COLO668 (cell line): ENCODE results near the gene LGALS9B.
"Not testable (repeated sequence)": the region's sequence is repeated elsewhere in the genome, so short reads cannot be mapped to it uniquely, and the experiment has no call there.

Source experiments
- DNase-seq: peaks from one replicate; lab custom pipeline; 2025; ENCODE audit not compliant: unreplicated experiment; lab: John Stamatoyannopoulos, UW

LGALS9B gene

DNA sequence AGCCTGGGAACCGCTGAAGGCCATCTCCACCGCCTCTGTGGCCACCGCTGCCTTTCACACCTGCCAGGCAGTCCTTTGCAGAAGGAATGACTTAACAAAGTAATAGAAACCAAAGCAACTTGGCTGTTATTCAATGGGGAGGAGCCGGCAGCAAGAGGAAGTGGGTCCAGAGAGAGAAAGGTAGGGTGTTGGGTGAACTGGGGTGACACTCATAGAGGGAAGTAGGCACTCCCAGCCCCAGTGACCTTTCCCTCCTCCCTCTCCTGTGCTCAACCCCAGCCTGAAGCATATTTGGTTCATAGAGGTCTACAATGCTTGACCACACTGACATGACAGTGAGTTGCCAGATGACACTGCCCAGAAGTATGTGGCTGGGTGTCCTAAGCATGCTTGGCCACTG, at the start of gene LGALS9B:
Gene LGALS9B, minus strand, starts transcription at position 93 of the 400 bp plus-strand sequence. Its CDS starts 69 bp downstream, at position 24.
- DNase-seq = not testable (repeated sequence)

DNA sequence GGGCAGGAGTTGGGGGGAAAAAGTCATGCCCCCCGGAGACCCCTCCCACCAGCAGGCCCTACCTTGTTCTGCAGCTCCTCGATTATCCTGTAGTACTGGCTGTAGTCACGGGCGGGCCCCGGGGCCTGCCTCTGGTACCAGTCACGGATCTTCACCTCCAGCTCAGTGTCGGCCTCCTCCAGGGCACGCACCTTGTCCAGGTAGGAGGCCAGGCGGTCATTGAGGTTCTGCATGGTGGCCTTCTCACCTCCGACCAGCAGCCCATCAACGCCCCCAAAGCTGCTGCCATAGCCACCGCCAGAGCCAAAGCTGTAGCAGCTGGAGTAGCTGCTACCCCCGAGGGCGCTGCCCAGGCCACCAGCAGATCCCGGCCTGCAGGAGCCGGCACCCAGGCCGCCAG, 49.6 kb upstream of the LGALS9B start:
- DNase-seq = not testable (repeated sequence)

GRCh38 chr17:20515099-20515498, 47.8 kb upstream of the LGALS9B start:
- DNase-seq = not testable (repeated sequence)

GRCh38 chr17:20513539-20513938, 46.2 kb upstream of the LGALS9B start:
- DNase-seq = not testable (repeated sequence)

DNA sequence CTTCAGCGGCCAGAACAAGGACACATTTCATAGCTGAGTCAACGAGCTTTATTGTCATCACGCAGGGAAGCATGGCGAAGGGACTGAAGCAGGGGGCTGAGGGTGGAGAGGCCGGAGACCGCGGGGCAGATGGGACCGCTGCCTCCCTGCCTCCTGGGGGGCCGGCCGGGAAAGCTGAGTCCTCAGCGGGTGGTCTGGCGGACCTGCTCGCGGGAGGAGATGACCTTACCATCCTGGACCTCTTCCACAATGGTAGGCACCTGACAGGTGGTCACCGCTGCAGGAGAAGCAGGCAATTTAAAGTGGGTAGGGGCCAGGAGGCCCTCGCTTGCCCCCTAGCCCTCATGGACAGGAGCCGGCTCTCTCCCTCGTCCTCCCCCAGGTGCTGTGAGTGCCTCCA, 45.0 kb upstream of the LGALS9B start:
- not testable (repeated sequence) for DNase-seq

DNA sequence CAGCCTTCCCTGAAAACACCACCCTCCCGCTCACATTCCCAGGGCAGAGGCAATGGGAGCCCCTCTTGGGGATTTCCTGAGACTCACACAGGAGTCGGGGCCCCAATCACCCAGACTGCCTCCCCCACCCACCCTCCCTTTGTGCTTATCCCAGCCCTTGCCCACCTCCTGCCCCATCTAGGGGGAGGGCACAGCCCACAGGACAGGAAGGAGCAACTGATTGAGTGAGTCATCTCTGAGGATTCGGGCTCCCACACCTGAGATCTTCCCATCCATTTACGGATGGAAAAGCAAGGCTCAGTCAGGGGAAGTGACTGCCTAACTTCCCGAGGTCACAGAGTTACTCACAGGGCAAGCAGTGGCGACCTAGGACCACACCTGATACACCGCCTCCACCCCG, 44.4 kb upstream of the LGALS9B start:
- not testable (repeated sequence) for DNase-seq

- not testable (repeated sequence) for DNase-seq
These were observed 38.0 kb upstream of the LGALS9B start for GRCh38 chr17:20505333-20505732.

DNA sequence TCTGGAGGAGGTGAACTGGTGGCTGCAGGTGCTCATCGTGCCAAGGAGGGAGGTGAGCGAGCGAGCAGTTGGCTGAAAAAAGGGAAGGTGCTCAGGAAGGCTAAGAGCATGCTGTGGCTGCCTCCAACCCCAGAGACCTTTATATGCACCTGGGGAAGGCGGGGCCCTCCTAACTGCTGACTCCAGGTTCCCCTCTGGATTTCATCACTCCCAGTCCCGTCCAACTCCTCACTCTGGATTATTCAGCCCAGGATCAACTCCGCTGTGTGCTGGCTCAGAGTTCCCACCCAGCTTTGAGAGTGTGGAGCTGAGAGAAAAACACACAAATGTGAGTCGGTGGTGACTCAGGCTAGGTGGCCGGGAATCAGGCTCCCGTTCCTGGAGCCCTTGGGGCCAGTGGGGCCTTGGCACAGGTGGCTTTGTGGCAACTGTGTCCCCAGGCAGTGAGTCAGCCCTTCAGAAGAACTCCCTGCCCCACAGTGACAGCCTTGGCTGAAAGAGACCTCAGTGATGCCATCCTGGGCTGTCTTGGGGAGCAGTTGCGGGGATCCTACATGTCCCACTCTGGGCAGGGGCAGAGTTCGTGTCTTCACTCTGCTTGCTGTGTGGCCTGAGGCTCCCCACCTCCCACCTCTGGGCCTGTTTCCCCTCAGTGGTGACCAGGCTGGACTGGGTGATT, 37.2 kb upstream of the LGALS9B start:
- not testable (repeated sequence) for DNase-seq

DNA sequence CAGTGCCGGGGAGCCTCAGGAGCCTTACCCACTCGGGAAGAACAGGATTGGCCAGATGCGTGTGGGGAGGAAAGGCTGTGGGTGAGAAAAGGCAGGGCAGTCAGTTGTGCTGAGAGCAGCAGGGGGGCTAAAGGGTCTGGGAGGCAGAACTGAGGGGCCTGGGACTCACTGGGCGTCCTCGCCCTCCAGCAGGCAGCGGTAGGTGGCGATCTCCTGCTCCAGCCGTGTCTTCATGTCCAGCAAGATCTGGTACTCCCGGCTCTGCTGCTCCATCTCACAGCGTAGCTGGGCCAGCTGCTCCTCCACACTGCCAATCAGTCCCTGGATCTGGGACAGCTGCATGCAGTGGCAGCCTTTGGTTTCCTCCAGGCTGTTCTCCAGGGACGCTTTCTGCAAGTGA, 34.6 kb upstream of the LGALS9B start:
- DNase-seq = not testable (repeated sequence)

GRCh38 chr17:20500346-20500745, 33.0 kb upstream of the LGALS9B start:
- not testable (repeated sequence) for DNase-seq

DNA sequence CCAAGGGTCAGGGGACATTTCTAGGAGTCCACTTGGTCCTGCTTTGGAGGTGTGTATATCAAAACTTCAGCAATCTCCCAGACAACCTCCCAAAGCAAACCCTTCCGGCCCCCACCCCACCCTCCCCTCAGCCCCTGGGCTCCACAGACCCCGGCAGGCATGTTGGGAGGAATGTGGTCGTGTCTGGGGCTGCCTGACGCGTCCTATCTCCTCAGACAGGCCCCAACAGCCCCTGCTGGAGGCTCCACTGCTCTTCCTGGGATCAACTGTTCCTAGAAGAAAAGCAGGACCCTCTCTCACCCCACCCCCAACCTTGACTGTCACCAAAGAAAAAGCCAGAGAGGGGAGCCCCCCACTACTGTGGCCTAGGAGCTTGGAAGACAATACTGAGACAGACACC, 28.1 kb upstream of the LGALS9B start:
- DNase-seq = not testable (repeated sequence)

- not testable (repeated sequence) for DNase-seq
These were observed 27.4 kb upstream of the LGALS9B start for GRCh38 chr17:20494735-20495134.

- not testable (repeated sequence) for DNase-seq
These were observed 26.8 kb upstream of the LGALS9B start for GRCh38 chr17:20494147-20494546.

DNA sequence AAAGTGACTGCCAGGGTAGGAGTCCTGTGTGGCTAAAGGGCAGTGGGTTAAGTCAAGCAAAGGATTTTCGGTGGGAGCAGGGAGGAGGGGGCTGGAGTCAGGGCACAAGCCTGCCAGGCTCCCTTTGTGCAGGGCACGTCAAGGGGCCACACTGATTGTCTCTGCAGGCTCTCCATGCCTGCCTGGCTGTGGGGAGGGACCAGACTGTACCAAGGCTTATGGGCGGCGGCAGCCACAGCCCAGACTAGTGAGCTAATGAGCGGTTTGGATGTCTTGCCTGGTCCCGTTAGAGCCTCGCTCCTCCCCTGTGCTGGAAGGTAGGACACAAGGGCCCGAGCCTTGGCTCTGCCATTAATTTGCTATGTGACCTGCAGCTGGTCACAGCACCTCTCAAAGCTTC, 25.6 kb upstream of the LGALS9B start:
- DNase-seq = not testable (repeated sequence)

DNA sequence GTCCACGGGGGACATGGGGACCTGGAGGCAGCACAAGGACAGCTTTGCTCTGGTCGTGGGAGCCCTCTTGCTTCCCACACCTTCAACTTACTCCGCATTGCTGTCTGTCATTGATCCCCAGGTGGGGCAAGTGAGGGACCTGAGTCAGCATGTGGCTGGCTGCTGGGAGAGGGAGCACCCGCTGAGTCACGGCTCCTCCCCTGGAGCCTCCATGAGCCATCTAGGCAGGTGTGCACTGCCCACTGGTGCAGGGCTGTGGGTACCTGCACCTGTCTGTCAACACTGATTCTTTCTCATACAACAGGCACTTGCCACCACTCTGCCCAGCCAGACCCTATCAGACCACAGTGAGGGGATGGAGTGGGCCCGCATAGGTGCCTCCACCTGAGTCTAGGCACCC, 24.8 kb upstream of the LGALS9B start:
- DNase-seq = not testable (repeated sequence)

DNA sequence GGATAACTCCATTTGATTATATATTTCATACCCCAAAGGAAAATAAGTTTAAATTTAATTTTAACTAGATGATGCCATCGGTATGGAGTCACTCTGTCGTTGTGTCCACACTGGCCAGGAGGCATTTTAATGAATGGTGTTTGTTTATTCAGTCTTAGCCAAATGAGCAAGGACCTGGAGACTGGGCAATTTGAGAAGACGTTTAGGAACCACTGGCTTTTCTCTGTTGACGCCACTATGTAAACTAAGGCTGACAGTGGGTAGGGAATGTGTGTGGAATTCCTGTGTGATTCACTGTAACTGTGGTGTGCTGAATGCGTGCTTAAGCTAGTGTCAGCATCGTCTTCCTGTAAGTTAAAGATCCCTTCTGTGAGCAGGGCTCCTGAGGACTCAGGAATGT, 17.6 kb upstream of the LGALS9B start:
- DNase-seq = not testable (repeated sequence)

- DNase-seq = not testable (repeated sequence)
These were observed 12.7 kb upstream of the LGALS9B start for GRCh38 chr17:20479889-20480591.

GRCh38 chr17:20477398-20478071, 10.2 kb upstream of the LGALS9B start:
- not testable (repeated sequence) for DNase-seq

GRCh38 chr17:20475137-20475831, 7.9 kb upstream of the LGALS9B start:
- not testable (repeated sequence) for DNase-seq

- not testable (repeated sequence) for DNase-seq
These were observed 6.7 kb upstream of the LGALS9B start for GRCh38 chr17:20474081-20474480.

GRCh38 chr17:20469946-20470345, 2.6 kb upstream of the LGALS9B start:
- DNase-seq = not testable (repeated sequence)
